Measurements from ENCODE around the gene SERGEF.
"Not testable (repeated sequence)": the region's sequence is repeated elsewhere in the genome, so short reads cannot be mapped to it uniquely, and the experiment has no call there.

Gene SERGEF

DNA sequence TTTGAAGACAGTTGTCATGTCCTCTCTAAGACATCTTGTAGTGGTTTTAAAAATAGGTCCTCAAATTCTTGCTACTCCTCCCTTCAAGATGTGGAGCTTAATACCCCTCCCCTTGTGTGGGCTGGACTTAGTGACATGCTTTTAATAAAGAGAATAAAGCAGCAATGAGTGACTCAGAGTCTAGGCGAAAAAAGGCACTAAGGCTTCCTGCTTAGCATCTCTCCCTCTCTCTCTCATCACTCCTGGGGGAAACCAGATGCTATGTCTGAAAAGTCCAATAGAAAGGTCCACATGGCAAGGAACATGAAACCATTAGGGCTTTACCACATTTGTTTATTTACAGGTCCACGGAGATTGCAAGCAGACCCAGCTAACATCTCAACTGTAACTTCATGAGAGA, 11.7 kb downstream of the SERGEF start:
- in situ Hi-C loops (cut with MboI; ENCODE audit: low sequenced_read_pairs) = no loop called here

DNA sequence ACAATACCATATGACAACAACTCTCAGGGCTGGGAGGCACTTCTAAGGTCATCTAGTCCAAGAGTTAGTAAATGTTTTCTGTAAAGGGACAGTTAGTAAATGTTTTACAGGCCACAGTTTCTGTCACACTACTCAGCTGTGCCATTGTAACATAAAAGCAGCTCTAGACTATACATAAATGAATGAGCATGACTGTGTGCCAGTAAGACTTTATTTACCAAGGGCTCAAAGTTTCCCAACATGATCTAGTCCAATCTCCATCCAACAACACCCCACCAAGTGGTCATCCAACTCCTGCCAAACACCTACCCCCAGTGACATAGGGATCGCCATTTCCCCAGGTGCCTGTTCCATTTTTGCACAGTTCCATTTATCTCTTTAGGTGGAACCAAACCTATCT, 12.1 kb downstream of the SERGEF start:
- in situ Hi-C loops (cut with MboI; ENCODE audit: low sequenced_read_pairs) = no loop called here

DNA sequence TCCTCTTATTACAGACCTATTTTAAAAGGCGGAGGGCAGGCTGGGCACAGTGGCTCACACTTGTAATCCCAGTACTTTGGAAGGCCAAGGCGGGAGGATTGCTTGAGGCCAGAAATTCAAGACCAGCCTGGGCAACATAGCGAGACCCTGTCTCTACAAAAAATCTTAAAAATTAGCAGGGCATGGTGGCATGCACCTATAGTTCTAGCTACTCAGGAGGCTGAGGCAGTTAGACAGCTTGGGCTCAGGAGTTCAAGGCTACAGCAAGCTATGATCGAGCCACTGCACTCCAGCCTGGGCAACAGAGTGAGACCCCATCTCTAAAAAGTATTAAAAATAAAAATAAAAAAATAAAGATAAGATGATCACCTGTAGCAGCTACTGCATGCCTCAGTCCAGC, 12.7 kb downstream of the SERGEF start:
- in situ Hi-C loops (cut with MboI; ENCODE audit: low sequenced_read_pairs) = not testable (repeated sequence)

DNA sequence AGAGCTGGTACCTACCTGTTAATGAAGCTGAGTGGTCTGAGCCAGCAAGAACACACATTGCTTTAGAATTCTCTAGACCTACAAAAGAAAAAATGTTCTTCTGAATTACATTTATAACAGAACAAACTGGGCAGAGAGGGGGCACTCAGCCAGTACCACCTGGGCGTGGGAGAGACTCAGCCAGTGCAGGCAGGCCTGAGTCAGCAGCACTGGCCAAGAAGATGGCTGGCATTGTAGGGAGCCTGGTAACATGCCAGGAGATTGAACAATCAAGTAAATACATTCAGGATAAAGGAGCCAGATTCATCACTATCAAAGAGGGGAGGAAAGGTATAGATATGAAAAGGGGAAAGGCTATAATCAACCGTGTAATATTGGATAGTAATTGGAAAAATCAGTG, 19.9 kb downstream of the SERGEF start:
- in situ Hi-C loops (cut with MboI; ENCODE audit: low sequenced_read_pairs) = no loop called here

GRCh38 chr11:17991783-17992433, 20.9 kb downstream of the SERGEF start:
- in situ Hi-C loops (cut with MboI; ENCODE audit: low sequenced_read_pairs) = no loop called here

DNA sequence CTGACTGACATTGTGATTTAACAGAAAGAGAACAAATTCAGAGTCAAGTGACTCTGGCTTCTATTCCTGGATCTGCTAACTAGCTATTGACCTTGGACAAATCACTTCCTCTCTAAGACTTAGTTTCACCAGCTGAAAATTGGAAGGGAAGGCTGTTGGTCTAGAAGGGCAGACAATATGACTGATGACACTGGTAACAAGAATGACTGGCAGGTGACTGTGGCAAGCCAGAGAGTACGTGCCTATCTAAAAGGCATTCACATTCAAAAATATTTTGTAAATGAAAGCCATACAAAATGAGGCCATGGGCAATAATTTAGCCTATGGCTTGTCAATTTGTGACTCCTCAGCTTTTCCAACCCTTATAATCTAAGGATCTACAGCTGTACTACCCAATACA, 23.5 kb downstream of the SERGEF start:
- in situ Hi-C loops (cut with MboI; ENCODE audit: low sequenced_read_pairs) = no loop called here

- in situ Hi-C loops (cut with MboI; ENCODE audit: low sequenced_read_pairs) = no loop called here
These were observed 24.4 kb downstream of the SERGEF start for GRCh38 chr11:17988465-17988864.

GRCh38 chr11:17987826-17988225, 25.0 kb downstream of the SERGEF start:
- in situ Hi-C loops (cut with MboI; ENCODE audit: low sequenced_read_pairs) = no loop called here

DNA sequence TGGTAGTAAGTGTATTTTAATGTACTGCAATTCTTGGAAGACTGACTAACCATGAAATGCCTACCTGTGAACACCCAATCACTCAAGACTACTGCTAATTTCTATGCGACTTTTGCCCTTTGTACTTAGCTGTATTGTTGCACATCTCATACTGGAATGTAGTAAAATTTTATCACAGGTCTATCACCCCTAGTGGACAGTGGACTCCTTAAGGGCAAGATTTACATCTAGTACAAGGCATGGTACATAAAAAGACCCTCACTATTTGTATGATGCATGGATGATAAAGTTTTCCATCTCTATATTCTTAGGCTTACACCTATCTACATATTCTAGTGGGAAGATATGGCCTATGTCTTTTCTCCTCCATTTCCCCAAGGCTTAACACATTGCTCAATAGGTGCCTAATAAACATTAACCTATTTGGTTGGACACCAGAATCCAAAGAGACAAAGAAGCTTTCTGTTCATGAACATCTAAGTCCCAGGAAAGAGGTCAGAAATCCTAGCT, 26.1 kb downstream of the SERGEF start:
- in situ Hi-C loops (cut with MboI; ENCODE audit: low sequenced_read_pairs) = no loop called here

GRCh38 chr11:17986007-17986710, 26.7 kb downstream of the SERGEF start:
- in situ Hi-C loops (cut with MboI; ENCODE audit: low sequenced_read_pairs) = no loop called here

DNA sequence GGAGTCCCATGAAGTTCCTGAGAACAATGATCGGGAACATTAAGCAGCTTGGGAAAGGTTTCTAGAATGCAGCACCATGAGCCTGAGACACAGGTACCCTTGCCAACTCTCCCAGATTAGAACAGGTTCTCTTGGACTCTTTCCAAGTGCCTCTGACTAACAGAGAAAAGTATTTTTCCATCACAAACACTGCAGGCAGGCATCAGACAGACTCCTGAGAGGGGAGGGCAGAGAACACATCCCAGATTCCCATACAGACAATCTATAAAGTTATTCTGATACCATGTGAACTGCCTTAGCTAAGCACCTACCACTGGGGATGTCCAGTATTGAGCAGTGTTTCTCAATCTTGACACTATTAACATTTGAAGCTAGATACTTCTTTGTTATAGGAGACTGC, 27.3 kb downstream of the SERGEF start:
- in situ Hi-C loops (cut with MboI; ENCODE audit: low sequenced_read_pairs) = no loop called here

- in situ Hi-C loops (cut with MboI; ENCODE audit: low sequenced_read_pairs) = no loop called here
These were observed 29.3 kb downstream of the SERGEF start for GRCh38 chr11:17983569-17983968.

GRCh38 chr11:17979770-17980371, 33.0 kb downstream of the SERGEF start:
- in situ Hi-C loops (cut with MboI; ENCODE audit: low sequenced_read_pairs) = no loop called here

DNA sequence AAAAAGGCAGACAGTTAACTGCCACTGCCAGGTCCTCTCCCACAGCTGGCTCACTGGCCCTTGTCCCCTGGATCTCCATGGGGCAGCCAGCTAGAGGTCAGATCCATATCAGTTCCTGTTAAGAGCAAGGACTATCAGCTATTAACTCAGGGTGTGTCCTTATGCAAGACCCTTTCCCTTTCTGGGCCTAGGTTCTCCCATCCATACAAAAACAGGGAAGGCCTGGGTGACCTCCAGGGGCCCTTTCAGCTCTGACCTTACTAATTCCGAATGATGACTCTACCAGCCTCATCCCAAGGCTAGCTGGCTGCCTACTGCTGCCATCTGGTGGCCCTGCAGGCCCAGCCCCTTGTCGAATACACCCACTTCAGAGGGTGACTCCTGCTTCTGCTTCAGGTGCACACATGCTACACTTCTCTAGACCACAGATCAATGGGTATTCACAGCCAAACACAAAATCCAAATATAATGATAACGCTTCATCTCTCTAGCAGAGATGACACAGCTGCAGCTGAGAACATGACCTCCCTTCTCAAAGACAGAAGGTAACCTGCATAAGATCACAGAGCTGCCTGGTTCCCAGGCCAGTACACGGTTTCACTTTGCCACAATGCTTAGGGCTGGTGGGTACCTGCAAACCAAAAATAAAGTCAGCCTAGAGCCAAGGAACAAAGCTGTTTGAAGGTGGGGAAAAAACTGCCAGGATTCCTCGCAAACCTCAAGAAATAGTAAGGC, 34.1 kb downstream of the SERGEF start:
- in situ Hi-C loops (cut with MboI; ENCODE audit: low sequenced_read_pairs) = no loop called here

- in situ Hi-C loops (cut with MboI; ENCODE audit: low sequenced_read_pairs) = no loop called here
These were observed 36.2 kb downstream of the SERGEF start for GRCh38 chr11:17976651-17977050.

- in situ Hi-C loops (cut with MboI; ENCODE audit: low sequenced_read_pairs) = no loop called here
These were observed 38.6 kb downstream of the SERGEF start for GRCh38 chr11:17974246-17974645.

GRCh38 chr11:17972987-17973386, 39.9 kb downstream of the SERGEF start:
- in situ Hi-C loops (cut with MboI; ENCODE audit: low sequenced_read_pairs) = no loop called here

DNA sequence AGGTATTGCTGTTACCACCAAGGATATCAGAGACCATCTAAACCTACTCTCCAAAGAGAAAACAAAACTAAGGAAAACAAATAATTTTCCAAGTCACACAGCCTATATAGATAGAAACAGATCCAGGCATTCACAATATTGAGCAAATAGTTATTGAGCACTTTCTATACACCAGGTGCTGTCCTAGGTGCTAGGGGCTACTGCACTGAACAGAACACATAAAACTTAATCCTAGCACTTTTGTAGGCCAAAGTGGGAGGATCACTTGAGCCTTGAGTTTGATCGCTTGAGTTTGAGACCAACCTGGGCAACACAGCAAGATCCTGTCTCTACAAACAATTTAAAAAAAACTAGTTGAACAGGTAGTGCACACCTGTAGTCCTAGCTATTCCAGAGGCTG, 44.6 kb downstream of the SERGEF start:
- in situ Hi-C loops (cut with MboI; ENCODE audit: low sequenced_read_pairs) = no loop called here

GRCh38 chr11:17967661-17968060, 45.2 kb downstream of the SERGEF start:
- in situ Hi-C loops (cut with MboI; ENCODE audit: low sequenced_read_pairs) = no loop called here

- in situ Hi-C loops (cut with MboI; ENCODE audit: low sequenced_read_pairs) = no loop called here
These were observed 52.8 kb downstream of the SERGEF start for GRCh38 chr11:17960091-17960490.

GRCh38 chr11:17958446-17958845, 54.4 kb downstream of the SERGEF start:
- in situ Hi-C loops (cut with MboI; ENCODE audit: low sequenced_read_pairs) = no loop called here

Data from hTERT RPE-1 (cell line).